ENCODE results near the gene REV1. TPM values are rescaled to one million over a fixed set of nuclear protein-coding genes. Genes with fewer than 3 reads are reported as not detected.

Gene REV1
- total and polyA plus RNA-seq, 2 of the 13 experiments (the other 11 are each of a cell fraction or from before 2014, with no cell fraction given): 49.1 to 71.8 TPM

- no peak for ATAC-seq
- DNase-seq (ENCODE audit: low spot score): no peak
- Histone ChIP-seq H3K4me3 (replicated peaks in 1 of 3; ENCODE audit: insufficient read depth in 1 of 3, low read depth in 2 of 3, low read length in 3 of 3) (no peak overlapping the region), H4K20me1 (ENCODE audit: insufficient read depth, low read length) (no peaks in the 10 kb centered on the region), H3K9me3 (ENCODE audit: low read length) (no peaks in the 10 kb centered on the region), H3K27ac (ENCODE audit: extremely low read length, insufficient read depth, low read length) (no peak overlapping the region), H3K79me2 (ENCODE audit: insufficient read depth, low read length) (no peaks in the 10 kb centered on the region), H3K36me3 (replicated peaks in 1 of 2; ENCODE audit: control insufficient read depth in 1 of 2, insufficient read depth in 2 of 2, low read length in 2 of 2) (no peaks in the 10 kb centered on the region), H3K4me2 (ENCODE audit: low read depth, low read length) (no peak overlapping the region), H3K9ac (ENCODE audit: insufficient read depth, low read depth, low read length) (no peak overlapping the region), H3K4me1 (ENCODE audit: insufficient read depth, low read length) (no peaks in the 10 kb centered on the region), H2AFZ (ENCODE audit: low read length) (no peak overlapping the region), H3K27me3 (ENCODE audit: control insufficient read depth in 1 of 2, insufficient read depth in 2 of 2, low read length in 2 of 2) (0 out of 5 replicates have a peak, but pooled peaks cover 0 to 10% of the 10 kb centered on the region in 2 experiments)
- intact Hi-C loops (cut with micrococcal nuclease; ENCODE audit: unreplicated experiment): no loop called here
- no peak for FAIRE-seq
- ChIA-PET CTCF (ENCODE audit: low intra/inter-chr PET ratio, low total read pairs) (no interaction called here), POLR2A (no interaction called here)
- WGBS (ENCODE audit: low lambda C conversion rate): 6% methylated on average over 4 of the region's 4 CpGs
- in situ Hi-C loops (cut with HindIII; ENCODE audit: extremely low pct_ligation_motif_present, low pct_unique_long_range_greater_than_20kb): no loop called here
- BruUV-seq (replicated peaks): no TSS peak
- no peak for TF ChIP-seq TFDP1 (CRISPR knock-in tag; IDR thresholded peaks at IDR 0.05; ENCODE audit: borderline replicate concordance)
- TF ChIP-seq DZIP1 (CRISPR knock-in tag; IDR thresholded peaks at IDR 0.05): no peak
- TF ChIP-seq TAF1 (CRISPR knock-in tag; IDR thresholded peaks at IDR 0.05): no peak
- no peak for TF ChIP-seq ZNF33A (CRISPR knock-in tag; IDR thresholded peaks at IDR 0.05; ENCODE audit: borderline replicate concordance)
- no peak for TF ChIP-seq ZHX1 (CRISPR knock-in tag; IDR thresholded peaks at IDR 0.05; ENCODE audit: low read depth)
- TF ChIP-seq YEATS2 (CRISPR knock-in tag; IDR thresholded peaks at IDR 0.05; ENCODE audit: borderline replicate concordance): no peak
- no peak for TF ChIP-seq NR2C2 (CRISPR knock-in tag; IDR thresholded peaks at IDR 0.05; ENCODE audit: borderline replicate concordance)
- TF ChIP-seq SIX1 (CRISPR knock-in tag; IDR thresholded peaks at IDR 0.05; ENCODE audit: borderline replicate concordance): no peak
- TF ChIP-seq, protein P1, sequence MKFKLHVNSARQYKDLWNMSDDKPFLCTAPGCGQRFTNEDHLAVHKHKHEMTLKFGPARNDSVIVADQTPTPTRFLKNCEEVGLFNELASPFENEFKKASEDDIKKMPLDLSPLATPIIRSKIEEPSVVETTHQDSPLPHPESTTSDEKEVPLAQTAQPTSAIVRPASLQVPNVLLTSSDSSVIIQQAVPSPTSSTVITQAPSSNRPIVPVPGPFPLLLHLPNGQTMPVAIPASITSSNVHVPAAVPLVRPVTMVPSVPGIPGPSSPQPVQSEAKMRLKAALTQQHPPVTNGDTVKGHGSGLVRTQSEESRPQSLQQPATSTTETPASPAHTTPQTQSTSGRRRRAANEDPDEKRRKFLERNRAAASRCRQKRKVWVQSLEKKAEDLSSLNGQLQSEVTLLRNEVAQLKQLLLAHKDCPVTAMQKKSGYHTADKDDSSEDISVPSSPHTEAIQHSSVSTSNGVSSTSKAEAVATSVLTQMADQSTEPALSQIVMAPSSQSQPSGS (CRISPR knock-in tag; IDR thresholded peaks at IDR 0.05): no peak
- no peak for TF ChIP-seq SAFB2 (CRISPR knock-in tag; IDR thresholded peaks at IDR 0.05; ENCODE audit: borderline replicate concordance, low read depth)
- no peak for TF ChIP-seq ZNF260 (CRISPR knock-in tag; IDR thresholded peaks at IDR 0.05; ENCODE audit: borderline replicate concordance, low read depth)
- TF ChIP-seq ZBTB33 (CRISPR knock-in tag; IDR thresholded peaks at IDR 0.05): no peak
- TF ChIP-seq ZNF274 (CRISPR knock-in tag; IDR thresholded peaks at IDR 0.05): no peak
- no peak for TF ChIP-seq HNRNPH1 (optimal IDR thresholded peaks at IDR 0.05; ENCODE audit: low read depth, low read length)
Measured at GRCh38 chr2:99514357-99514756, 24.5 kb upstream of the REV1 start.
